Measurements from ENCODE around the gene RAB43.

GRCh38 chr3:129040039-129040336 lies 81.6 kb downstream of the RAB43 start:
- TF ChIP-seq POLR2A (IDR thresholded peaks at IDR 0.05) (no peak), CTCF (IDR thresholded peaks at IDR 0.05) (no peak)

All from testis (tissue), 2 donors.